Keratinocyte (primary cell): ENCODE measurements around the gene AOAH.
"Not testable (repeated sequence)": the region's sequence is repeated elsewhere in the genome, so short reads cannot be mapped to it uniquely, and the experiment has no call there.

ENCODE experiments used
- CTCF ChIP-seq, 3 experiments: IDR thresholded peaks in 1 of 3; conservative IDR thresholded peaks in 1 of 3; optimal IDR thresholded peaks in 1 of 3; 2 replicates in 2 of 3; 3 replicates in 1 of 3; pipeline versions ENCODE3 to v1.5.1; 2011; ENCODE audit warnings: low read length in 3 of 3, mild to moderate bottlenecking in 3 of 3, moderate library complexity in 2 of 3, control low read depth in 1 of 3, inconsistent platforms in 1 of 3; ENCODE audit not compliant: insufficient read depth in 2 of 3; ENCODE audit errors: extremely low read depth in 1 of 3
- EZH2 ChIP-seq: IDR thresholded peaks from one replicate; pipeline ENCODE4 v1.6.1; 2012; ENCODE audit warnings: inconsistent platforms, mild to moderate bottlenecking, low read length, moderate library complexity

GRCh38 chr7:36497176-36497575, 227.1 kb downstream of the AOAH start:
- TF ChIP-seq CTCF (optimal IDR thresholded peaks at IDR 0.05 in 1 of 3, IDR thresholded peaks at IDR 0.05 in 1 of 3, conservative IDR thresholded peaks at IDR 0.05 in 1 of 3; ENCODE audit: extremely low read depth in 1 of 3, insufficient read depth in 2 of 3, low read length in 3 of 3); EZH2: not testable (repeated sequence)
